RKO (cell line): ENCODE measurements around the gene KAT6B.

Source experiments
- DNase-seq: peaks from one replicate; pipeline ENCODE4 v3.0.0-alpha.2; 2016; ENCODE audit warnings: low spot score

KAT6B gene

DNA sequence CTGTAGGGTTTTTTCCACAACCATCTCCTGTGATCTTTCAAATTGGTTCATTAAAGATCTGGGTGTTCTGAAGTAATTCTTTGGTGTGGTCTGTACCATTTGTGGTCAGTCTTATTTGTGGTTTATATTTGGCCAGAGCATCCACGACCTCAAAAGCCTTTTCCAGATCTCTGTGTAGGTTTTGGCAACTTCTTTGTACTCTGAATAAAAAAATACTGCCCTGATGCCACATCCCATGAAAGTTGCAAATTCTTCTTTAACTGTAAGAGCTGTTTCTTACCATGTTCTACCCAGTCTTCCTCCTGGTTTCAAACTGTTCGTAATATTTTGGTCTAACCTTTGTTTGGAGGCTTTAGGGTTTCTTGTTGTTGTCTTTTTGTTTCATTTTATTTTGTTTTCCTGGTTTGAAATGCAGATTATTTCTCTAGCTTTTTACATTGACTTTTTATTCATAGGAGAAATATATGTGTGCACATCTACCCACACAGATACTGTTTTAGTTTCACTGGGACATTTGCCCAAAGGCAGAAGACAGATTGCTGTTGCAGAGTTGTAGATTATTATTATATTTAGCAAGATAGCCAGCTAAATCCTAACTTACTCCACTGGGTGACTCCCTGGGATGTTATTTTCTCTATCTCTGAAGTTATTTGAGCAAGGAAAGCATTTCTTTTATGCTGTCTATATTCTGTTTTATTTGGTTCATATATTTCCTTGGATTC lies 161.8 kb downstream of the KAT6B start:
- no peak for DNase-seq

DNA sequence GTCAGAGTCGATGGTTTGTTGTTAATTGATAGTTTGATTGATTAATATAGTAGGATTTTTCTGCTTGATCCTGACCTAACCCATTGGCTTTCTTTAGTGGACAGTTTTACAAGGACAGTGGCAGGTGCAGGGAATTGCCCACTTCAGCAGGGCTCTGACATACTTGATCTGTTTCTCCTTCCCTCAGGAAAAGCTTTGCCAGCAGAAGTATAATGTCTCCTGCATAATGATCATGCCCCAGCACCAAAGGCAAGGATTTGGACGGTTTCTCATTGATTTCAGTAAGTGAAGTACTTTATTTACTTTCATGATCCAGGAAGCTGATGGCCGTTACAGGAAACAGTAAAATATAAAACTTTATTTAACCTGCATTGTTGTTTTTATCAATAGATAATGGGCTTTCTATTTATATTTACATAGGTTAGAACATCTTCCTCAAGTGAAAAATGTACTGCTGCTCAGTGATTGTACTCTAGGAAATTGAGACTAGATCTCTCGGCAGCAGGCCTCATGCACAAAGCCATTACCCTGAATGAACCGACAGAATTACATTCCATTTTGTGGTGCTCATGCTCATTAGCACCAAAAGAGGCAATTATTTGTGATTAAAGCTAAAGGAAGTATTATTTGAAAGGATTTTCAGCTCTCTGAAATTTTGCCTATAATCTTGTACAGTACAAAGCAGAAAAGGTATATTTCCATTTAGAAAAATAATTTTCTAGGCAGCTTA lies 162.6 kb downstream of the KAT6B start:
- DNase-seq = no peak

GRCh38 chr10:74991435-74991834 lies 165.0 kb downstream of the KAT6B start:
- peak; percentile 64 for DNase-seq

- no peak for DNase-seq
These were observed 165.7 kb downstream of the KAT6B start for GRCh38 chr10:74992068-74992467.

GRCh38 chr10:74993649-74994048 lies 167.2 kb downstream of the KAT6B start:
- DNase-seq = no peak

GRCh38 chr10:74994854-74995253 lies 168.5 kb downstream of the KAT6B start:
- DNase-seq = no peak

- DNase-seq = no peak
These were observed 169.4 kb downstream of the KAT6B start for GRCh38 chr10:74995806-74996205.

DNA sequence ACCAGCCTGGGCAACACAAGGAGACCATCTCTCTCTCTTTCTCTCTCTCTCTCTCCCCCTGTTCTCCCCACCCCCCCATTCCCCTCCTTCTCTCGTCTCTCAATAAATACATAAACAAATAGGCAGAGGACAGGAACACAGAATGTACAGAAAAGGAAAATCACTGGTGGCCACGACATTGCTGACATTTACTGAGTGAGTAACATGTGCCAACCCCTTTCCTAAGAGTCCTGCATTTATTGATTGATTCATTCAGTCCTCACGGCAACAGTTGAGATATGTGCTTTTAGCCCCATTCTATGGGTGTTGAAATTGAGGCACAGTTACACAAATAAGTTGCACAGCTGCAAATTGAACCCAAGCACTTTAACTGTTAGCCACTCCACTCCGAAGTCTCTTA lies 170.8 kb downstream of the KAT6B start:
- no peak for DNase-seq

GRCh38 chr10:75000748-75001321 lies 174.4 kb downstream of the KAT6B start:
- DNase-seq = no peak

DNA sequence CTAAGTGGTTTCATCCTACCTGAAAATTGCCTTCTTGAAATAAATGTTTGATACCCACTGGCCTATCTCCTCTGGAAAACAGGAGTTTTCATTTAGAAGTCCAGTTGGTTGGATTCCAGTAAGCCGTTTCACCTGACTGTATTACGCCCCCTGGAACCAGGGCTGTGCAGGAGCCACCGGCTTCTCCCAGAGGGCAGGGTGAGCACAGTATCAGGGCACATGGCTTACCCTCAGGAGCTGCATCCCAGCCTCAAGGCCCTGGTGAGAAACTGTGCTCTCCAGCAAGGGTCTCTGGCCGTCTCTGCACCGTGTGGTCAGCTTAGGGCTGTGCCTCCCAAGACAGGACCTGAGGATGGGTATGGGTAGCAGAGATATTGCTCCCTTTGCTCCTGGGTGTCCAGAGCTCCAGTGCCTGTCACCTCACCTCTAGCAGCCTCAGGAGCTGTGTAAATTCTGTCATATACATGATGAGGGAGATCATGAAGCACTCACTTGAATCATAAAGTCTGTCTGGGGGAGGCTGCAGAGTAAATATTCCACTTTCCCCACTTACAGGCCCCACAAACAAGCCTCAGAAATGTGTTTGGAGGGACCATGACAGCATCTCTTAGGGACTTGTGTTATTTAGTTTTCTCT lies 175.4 kb downstream of the KAT6B start:
- no peak for DNase-seq

- no peak for DNase-seq
These were observed 175.9 kb downstream of the KAT6B start for GRCh38 chr10:75002351-75002725.

DNA sequence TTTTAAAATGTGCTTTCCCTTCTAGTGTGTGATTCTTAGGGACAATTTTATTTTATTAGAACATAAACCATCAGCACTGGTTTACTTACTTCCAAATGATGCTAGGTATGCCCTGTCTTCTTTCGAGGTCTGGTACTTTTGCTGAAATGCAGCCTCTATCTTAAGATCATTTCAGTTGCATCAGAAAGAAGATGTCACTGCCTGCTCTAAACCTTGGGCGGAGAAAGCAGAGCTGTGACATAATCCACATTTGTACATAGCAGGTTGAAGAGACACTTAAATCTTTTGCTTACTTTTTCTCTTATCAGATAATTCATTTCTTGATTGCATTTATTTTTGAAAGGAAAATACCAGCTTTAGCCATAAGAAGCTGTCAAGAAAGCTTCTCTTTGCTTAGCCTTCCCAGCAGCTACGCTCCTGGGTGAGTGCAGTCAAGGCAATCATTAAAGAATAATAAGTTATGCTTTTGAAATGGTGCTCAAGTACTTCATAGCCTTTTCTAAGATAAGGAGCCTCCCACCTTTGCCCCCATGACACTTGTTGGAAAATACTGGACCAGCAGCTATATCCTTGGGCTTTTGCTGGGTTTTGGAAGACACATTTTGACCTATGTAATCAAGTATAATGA lies 176.7 kb downstream of the KAT6B start:
- no peak for DNase-seq

DNA sequence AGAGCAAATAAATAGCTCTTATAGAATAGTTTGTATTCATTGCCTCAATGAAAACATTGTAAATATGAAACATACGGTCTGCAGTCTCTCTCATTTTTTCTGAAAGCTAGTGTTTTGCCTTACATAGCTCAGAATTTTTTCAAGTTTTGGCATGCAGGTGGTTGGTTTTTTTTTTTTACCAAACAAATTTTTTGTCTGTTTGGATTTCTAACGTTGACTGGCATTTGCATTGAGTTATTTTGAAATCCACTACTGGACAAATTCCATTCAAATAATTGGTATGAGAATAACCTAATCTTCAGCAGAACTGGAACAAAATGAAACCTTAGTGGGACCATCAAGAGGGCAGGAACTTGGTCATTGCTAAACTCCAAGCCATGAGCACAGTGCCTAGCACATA lies 177.5 kb downstream of the KAT6B start:
- no peak for DNase-seq

GRCh38 chr10:75007646-75008045 lies 181.2 kb downstream of the KAT6B start:
- no peak for DNase-seq

GRCh38 chr10:75008952-75009351 lies 182.6 kb downstream of the KAT6B start:
- DNase-seq = no peak

DNA sequence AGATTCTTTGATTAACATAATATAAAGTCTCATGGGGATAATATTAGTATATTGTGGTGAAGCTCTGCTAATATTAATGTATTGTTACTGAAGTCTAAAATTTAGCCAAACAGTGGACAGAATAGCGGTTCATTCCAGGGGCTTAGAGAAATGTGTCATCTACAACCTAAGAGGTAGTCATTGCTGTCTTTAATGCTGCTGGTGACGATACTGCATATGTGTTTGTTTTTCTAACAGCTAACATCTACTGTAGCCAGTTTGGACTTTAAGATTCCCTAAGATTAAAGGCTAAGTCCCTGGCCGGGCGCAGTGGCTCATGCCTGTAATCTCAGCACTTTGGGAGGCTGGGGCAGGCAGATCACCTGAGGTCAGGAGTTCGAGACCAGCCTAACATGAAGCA lies 183.0 kb downstream of the KAT6B start:
- DNase-seq = no peak

- DNase-seq = no peak
These were observed 184.0 kb downstream of the KAT6B start for GRCh38 chr10:75010373-75010772.

GRCh38 chr10:75011221-75011620 lies 184.8 kb downstream of the KAT6B start:
- no peak for DNase-seq

GRCh38 chr10:75012471-75012870 lies 186.1 kb downstream of the KAT6B start:
- no peak for DNase-seq

DNA sequence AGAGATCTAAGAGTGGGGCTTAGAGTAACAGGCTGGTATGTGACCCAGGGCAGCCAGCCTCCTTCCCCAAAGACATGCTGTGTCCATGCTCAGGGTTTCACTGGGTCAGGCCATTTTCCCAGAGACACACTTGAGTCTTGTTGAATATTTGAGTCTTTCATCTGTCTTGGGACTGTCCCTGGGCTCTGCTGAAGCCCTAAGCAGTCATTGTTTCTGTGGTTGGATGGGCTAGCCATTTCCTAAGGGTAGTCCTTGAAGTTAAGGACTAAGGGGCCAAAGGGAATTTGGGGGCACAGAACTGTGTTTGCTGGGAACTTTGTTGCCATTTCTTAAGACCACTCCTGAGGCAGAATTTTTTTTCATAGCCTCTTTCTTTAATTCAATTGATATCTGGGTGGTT lies 186.6 kb downstream of the KAT6B start:
- no peak for DNase-seq

DNA sequence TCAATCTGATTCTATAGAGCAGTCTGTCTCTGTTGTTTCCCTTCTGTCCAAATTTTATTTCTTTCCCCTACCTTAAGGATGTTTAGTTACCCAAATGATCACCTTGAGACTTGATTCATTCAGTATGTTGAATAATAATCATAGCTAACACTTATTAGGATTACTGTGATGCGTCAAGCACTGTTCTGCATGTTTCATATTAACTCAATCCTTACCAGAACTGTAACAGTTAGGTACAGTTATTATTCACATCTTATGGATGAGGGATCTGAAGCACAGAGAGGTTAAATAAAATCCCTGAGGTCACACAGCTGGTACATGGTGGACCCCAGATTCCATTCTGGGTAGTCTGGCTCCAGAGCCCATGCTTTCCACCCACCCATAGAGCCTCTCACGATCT lies 187.1 kb downstream of the KAT6B start:
- DNase-seq = no peak

- no peak for DNase-seq
These were observed 188.3 kb downstream of the KAT6B start for GRCh38 chr10:75014516-75015230.
